HTERT RPE-1 (cell line): ENCODE measurements around the gene FGF23.
"Not testable (repeated sequence)": the region's sequence is repeated elsewhere in the genome, so short reads cannot be mapped to it uniquely, and the experiment has no call there.

Experiments
- in situ Hi-C: fragments of 300-500 bp; cut with MboI; formaldehyde crosslinking; loops from 4 replicates; pipeline ENCODE4 v1.14.3; 2020; ENCODE audit warnings: low sequenced_read_pairs

FGF23 gene

DNA sequence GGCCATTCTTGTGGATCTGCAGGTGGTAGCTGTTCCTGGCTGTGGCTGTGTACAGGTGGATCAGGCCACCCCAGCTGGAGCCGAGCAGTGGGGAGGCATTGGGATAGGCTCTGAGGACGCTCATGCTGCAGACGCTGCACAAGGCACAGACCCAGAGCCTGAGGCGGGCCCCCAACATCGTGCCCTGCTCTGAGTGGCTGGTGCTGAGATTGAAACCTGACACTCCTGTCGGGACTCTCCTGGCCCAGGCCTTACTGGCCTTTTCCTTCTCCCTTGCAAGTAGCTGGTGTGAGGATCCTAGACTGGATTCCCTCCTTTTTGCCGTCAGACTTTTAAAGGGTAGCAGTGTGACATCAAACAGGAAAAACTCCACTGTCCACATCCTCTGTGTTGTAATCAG, at the start of gene FGF23:
Gene FGF23 (minus strand): TSS at position 308 of the 400 bp plus-strand sequence. CDS start 130 bp downstream, at position 178.
- in situ Hi-C loops: no loop called here

DNA sequence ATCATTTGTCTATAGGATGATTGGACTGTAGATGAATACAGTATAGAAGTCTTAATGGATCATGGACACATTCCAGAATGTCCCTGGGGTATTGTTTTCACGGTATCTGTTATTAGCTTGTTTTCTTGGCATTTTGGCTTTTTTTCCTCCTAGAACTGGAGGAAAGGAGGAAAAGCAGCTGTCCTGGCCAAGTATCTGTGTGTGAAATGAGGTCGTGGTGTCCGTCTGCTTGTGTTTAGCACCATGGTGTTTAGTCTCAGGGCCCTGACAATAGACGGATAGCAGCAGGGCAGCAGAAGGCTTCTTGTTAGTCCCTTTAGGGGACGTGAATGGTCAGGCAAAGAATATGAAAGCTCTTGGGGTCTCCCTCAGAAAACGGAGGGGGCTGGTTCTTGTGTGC, 44.9 kb upstream of the FGF23 start:
- in situ Hi-C loops: no loop called here

DNA sequence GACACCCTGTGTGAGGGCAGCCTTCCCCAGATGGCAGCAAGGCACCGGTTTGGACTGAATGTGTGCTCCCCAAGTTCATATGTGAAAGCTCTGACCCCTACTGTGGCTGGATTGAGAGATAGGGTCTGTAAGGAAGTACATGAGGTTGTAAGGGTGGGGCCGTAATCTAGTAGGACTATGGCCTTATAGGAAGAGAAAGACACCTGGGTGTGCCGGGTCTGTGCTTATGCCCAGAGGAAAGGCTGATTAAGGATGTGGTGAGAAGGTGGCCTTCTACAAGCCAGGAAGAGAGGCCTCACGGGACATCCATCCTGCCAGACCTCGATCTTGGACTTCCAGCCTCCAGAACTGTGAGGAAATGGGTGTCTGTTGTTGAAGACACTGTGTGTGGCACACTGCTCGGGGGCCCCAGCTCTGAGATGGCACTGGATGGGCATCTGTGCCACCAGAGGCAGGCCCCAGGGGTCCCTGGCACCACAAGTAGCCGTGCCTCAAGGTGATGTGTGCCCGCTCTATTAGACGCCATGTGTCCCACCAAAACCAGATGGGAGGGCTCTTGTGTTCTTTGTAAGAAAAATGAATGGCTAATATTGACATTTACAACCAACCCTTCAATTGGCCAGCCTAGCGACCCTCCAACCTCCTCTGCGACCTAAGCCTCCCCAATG, 44.1 kb upstream of the FGF23 start:
- in situ Hi-C loops: no loop called here

DNA sequence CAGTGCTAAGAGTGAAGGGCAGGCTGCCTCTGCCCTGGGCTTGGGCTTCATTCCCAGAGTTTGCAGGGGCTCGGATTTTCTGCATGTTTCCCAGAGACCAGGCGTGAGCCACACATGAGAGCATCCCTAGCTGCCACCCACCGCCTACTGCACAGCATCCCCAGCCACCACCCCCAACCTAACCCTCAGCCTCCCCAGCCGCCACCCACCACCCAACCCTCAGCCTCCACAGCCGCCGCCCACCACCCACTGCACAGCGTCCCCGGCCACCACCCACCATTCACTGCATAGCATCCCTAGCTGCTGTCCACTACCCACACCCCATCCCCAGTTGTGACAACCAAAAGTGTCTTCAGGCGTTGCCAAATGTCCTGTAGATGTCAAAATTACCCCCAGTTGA, 43.5 kb upstream of the FGF23 start:
- in situ Hi-C loops: no loop called here

DNA sequence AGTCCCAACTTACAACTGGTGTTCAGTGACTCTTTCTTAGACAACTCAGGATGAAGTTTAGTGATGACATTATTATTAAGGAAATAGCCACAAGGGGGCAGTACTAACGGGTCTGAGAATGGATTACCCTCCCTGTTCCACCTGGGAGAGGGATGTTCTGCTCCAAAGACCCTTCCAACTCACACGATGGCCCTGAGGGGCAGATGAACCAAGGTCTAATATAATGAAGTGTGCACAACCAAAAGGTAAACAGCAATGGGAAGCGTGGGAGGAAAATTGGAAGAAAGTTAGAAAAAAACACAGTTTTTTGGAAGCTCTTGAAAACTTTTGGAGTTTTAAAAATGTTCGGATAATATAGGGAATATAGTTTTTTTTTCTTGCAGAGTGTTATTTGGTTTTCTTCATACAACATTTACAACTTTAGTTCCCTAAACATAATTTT, 42.1 kb upstream of the FGF23 start:
- in situ Hi-C loops: no loop called here

DNA sequence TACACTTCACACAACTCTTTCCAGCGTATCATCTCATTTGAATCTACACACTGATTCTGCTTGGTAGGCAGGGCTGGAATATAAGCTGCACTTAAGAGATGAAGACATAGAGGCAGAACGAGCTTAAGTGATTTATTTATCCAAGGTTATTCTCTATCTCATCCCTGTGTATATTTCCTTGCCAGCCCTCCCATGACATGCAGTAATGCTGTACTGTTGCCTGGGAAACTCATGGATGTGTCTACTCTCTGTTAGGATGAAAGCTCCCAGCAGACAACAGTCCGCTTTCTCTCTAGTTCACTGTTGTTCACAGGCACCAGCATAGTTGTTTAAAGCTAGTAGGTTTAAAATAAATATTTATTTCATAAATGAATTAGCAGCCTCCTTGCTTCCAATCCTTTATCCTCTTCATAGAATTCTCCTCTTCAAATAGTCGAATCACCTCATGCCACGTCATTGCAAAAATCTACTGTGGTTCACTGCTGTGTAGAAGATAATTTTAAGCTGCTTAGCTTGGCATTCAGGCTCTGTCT, 40.7 kb upstream of the FGF23 start:
- in situ Hi-C loops: no loop called here

DNA sequence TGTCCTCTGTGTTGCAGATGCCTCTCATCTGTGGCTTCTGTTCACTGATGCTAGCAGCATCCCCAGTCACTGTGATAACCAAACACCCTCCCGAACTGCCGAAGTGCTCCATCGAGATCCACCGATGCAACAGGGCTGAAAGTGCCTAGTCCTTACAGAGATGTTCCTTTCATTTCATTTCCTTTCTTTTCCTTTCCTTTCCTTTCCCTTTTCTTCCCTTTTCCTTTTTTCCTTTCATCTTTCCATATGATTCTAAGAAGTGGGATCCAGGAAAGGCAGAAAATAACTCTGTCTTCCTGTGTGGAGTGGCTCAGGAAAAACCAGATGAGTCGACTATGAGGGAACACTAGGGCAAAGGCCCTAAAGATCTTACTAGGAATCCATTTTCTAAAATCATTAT, 39.4 kb upstream of the FGF23 start:
- in situ Hi-C loops: no loop called here

DNA sequence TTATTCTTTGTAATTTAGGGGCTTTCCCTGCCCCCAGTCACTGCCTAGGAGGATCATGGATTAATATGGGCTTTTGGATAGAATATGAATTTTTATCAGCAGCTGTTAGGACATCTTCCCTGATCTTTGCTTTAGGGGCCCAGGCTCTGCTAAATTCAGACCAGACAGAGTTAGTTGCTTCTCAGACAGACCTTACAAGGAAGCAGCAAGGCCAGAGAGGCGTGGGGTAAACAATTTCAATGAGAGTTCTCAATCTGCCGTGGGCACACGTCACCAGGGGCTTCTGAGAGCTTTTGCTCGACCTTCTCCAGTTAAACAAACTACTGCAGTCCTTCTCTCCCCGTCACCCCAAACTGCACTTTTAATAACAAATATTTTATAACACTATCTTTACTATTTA, 38.4 kb upstream of the FGF23 start:
- in situ Hi-C loops: no loop called here

DNA sequence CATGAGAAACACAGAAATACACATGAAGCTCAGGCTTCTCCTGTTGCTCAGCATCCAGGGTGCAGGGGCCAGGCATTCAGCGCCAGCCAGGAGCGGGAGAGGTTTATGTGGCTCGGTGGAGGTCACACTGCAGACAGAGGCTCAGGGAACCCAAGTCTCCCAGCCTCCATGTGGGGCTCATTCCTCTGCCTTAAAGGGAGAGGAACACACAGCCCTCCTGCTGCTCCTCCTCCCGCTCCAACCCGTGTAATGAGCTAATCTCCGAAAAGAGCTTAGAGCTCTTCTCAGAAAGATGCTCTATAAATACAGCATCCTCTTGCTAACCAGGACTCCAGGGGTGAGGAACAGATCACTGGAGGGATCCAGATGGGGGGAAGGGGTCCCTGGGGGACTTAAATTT, 37.9 kb upstream of the FGF23 start:
- in situ Hi-C loops: no loop called here

DNA sequence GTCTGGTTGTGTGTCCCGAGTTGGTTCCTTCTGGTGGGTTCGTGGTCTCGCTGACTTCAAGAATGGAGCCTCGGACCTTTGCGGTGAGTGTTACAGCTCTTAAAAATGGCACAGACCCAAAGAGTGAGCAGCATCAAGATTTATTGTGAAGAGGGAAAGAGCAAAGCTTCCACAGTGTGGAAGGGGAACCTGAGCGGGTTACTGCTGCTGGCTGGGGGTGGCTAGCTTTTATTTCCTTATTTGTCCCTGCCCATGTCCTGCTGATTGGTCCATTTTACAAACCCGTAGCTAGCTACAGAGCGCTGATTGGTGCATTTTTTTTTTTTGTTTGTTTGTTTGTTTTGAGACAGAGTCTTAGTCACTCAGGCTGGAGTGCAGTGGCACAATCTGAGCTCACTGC, 36.8 kb upstream of the FGF23 start:
- in situ Hi-C loops: no loop called here

DNA sequence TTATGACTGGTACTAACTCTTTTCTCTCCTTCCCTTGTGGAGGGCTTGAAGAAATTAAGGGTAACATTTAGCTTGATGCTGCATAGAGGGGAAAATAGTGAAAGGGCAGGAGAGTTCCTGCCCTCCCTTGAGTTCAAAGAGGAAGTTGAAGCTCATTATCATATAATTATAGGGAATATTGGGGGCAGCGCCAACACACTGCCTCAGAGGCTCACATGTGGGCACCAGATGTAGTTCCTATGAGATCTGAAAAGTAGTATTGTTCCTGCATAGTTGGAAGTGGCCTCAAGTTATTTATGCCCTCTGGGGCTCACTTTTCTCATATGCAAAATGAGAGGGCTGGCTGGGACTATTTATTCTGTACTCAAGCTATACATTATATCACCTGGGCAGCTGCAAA, 33.0 kb upstream of the FGF23 start:
- in situ Hi-C loops: no loop called here

DNA sequence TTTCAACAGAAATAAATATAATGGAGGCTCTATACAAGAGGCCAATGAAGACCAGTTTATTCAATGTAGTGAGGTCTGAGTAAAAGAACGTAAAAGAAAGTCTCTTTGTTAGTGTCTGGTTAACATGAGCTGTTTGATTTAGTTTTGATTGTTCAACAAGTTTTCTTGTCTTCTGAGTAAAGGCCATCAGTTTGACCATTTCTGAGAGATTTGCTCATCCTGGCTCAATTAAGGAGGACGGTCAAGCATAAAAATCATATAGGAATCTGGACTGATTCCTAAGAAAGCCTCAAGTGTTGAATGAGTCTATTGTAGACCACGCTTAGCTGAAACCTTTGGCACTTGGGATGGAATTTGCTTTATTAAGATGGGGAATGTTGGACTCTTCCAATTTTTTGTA, 32.5 kb upstream of the FGF23 start:
- in situ Hi-C loops: no loop called here

DNA sequence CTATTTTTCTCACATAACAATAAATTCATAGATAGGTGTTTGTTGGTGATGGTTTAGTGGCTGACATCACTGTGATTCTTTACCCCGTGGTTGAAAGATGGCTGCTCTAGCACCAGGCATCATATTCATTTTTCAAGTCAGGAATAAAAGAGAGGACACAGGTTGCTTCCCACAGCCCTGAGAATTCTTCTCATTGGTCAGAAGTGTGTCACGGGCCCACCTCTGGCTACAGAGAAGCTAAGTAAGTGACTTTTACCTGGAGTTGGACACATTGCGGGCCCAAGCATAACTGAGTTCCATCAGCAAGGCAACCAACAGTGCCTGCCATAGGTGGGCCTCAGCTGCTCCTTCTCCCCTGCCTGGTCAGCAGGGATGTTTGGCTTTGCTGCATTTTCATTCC, 27.6 kb upstream of the FGF23 start:
- in situ Hi-C loops: no loop called here

DNA sequence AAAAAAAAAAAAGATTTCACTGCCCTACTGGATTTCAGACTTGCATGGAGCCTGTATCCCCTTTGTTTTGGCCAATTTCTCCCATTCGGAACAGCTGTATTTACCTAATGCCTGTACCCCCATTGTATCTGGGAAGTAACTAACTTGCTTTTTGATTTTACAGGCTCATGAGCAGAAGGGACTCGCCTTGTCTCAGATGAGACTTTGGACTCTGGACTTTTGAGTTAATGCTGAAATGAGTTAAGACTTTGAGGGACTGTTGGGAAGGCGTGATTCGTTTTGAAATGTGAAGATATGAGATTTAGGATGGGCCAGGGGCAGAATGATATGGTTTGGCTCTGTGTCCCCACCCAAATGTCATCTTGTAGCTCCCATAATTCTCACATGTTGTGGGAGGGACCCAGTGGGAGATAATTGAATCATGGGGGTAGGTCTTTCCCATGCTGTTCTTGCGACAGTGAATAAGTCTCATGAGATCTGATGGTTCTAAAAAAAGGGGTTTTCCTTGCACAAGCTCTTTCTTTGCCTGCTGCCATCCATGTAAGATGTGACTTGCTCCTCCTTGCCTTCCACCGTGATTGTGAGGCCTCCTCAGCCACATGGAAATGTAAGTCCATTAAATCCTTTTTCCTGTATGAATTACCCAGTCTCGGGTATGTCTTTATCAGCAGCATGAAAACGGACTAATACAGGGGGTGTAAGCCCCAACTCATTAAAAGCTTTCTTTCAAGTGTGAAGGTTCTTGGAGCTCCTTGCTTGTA, 25.5 kb upstream of the FGF23 start:
- in situ Hi-C loops: not testable (repeated sequence)

DNA sequence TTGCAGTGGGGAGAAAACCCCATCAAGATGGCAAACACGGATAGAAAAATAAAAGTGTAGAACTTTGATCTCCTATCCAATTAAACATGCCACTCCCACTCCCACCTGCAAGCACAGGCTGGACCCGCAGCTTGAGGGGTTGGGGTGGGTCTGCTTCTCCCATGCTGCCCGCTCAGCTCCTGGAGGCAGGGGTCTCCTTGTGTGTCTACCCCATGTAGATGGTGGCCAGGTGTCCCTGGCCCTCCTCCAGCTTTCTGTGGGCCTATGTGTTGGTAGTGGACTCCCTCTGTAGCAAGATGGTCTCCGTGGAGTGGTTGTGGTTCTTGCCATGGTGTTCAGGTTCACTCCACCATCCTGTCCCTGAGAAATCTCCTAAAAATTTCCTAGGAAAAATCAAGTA, 23.5 kb upstream of the FGF23 start:
- in situ Hi-C loops: no loop called here

DNA sequence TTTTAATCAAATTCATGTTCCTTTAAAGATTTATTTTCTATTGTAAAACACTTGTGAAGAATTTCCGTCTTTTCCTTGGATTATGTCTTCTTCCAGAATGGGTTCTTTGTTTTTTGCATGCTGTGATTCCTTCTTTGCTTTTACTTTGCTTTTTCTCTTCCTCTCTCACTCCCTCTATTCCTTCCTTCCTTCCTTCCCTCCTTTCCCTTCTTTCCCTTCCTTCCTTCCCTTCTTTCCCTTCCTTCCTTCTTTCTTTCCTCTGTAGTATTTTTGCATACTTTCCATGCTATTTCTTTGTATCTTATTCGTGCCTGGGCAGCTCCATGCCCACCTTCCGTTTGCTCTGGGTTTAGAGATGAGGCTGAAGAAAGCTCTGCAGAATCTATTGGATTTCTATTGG, 21.6 kb upstream of the FGF23 start:
- in situ Hi-C loops: no loop called here

DNA sequence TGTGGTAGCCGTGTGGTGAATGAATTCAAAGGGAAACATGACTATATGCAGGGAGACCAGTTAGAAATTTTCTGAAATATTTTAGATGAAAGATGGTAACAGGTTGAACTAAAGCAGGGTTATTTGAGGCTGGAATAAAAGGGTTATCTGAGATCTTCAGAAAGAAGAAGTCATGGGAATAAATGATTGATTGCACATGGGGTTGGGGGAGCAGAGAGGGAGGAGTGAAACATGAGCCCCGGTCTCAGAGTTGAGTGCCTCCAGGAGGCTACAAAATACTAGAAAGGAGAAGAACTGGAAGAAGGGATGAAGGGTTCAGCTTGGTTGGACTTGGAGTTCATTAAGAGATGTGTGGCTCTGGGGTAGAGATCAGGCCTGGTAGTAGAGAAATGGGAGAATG, 16.3 kb upstream of the FGF23 start:
- in situ Hi-C loops: no loop called here

DNA sequence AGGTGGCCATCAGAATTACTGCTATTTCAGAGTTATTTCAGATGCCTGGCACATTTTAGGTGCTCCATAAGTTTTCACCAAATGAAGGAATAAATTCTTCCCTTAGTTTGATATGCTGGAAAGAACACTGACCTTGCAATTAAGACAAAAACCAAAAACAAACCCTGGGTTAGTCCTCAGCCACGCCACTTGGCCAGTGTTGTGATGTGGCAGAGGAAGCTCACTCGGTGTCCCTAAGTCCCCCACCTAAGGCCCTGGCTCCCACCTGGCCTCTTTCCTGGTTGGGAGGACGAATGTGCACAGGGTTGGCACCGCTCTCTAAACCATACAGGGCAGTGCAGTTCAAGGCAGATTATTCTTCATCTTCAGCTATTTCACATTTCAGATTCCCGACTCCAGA, 13.7 kb upstream of the FGF23 start:
- in situ Hi-C loops: no loop called here

DNA sequence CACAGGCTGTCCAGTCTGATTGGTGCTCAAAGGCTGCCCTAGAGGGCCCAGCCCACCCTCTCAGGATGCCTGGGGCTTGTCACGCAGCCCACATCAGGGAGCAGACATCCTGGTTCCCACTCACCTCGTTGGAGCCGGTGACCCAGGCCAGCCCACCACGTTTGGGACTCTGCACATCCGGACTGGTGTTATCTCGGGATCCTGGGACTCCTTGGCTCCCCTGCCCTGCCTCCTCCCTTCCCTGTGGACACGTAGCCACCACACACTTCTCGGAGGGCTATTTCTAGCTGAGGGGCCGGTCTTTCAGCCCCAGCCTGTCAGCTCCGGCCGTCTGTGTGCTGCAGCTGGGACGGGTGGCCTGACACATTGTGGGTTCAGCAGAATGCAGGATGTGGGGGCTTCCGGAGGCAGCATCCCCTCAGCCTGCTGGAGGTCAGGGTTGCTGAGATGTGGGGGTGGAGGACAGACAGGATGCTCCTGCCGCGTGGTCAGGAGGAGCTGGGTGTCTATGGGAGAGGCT, 12.8 kb upstream of the FGF23 start:
- in situ Hi-C loops: no loop called here

DNA sequence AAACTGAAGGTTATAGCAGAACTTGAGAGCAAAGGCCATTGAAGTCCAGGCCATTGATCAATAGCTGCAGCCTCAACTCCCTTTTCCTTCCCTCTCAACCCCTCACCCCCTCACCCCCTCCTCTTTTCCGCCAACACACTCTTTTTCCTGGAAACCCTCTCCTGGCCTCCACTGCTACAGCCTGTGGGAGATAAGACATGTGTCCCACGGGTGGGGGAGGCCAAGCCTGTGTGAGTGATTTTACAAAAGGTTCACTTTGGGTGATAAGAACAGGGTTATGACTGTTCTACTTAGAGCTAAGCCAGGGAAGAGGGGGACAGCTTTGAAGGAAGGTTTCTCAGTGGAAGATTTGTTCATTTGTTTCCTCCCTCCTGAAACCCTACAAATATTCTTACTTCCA, 9.2 kb upstream of the FGF23 start:
- in situ Hi-C loops: no loop called here

DNA sequence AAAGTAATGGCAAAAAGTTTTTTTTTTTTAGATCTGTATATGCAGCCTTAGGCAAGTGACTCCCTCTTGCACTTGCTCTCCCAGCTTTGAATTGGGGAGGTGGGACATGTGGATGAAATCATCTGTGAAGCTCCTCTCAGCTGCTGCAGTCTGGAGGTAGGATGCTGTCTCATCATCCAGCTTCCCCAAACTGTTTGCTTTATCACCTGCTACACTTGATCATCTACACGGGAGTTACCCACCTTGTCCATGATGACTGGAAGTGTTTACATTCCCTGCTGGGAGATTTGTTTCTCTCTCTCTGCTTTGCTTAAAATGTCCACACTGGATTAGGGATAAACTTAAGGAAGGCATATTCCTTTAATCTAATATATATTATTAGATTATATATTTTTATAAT, 8.5 kb upstream of the FGF23 start:
- in situ Hi-C loops: no loop called here

DNA sequence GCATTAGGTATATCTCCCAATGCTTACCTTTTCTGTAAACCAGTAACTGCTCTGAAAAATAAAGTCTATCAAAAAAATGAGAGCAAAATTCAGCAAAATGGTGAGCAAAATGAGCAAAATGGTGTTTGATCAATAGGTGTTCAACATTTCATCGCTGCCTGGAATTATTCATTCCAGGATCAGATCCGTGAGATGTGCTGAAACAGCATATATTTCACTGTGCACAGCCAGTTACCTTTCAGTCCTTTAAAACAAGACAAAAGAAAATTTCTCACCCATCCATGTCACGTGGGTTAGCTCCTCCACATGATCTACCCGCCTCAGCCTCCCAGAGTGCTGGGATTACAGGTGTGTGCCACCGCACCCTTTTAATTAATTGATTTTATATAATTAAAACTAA, 8.1 kb upstream of the FGF23 start:
- in situ Hi-C loops: no loop called here
